Body of pancreas (tissue), 4 donors: ENCODE measurements around the gene ZDHHC12.

ENCODE experiments used
- POLR2A ChIP-seq, 3 donors: fragments of 450-650 bp; IDR thresholded peaks; one replicate each; pipeline ENCODE4 v1.6.1; 2016; ENCODE audit warnings: antibody characterized with exemption in 3 of 3, mild to moderate bottlenecking in 2 of 3
- TF ChIP-seq, protein P1 (sequence below), 7 experiments: fragments of 450-650 bp in 4 of 7; fragments of 200-600 bp in 3 of 7; sonication (generic) in 3 of 7; IDR thresholded peaks; one replicate each; pipeline ENCODE4 v1.5.1; 2016 to 2019; ENCODE audit warnings: antibody characterized with exemption in 7 of 7

DNA sequence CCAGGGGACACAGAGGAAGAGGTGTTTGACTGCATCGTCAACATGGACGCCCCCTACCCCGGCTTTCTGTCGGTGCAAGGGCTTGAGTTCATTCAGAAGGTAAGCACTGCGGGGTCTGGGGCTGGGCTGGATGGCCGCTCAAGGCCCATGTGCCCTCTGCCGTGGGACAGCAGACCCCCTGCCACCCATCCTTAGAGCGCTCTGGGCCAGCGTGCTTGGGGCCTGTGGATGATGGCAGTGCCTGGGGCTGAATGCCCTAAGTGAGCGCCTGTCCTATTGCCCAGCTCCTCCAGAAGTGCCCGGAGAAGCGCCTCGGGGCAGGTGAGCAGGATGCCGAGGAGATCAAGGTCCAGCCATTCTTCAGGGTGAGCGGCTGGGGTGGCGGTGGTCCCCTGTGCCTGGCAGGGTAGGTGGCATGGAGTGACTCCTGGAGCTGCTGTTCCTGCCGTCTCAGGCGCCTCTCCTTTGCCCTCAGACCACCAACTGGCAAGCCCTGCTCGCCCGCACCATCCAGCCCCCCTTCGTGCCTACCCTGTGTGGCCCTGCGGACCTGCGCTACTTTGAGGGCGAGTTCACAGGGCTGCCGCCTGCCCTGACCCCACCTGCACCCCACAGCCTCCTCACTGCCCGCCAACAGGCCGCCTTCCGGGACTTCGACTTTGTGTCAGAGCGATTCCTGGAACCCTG, 3.9 kb downstream of the ZDHHC12 start:
- TF ChIP-seq, protein P1, sequence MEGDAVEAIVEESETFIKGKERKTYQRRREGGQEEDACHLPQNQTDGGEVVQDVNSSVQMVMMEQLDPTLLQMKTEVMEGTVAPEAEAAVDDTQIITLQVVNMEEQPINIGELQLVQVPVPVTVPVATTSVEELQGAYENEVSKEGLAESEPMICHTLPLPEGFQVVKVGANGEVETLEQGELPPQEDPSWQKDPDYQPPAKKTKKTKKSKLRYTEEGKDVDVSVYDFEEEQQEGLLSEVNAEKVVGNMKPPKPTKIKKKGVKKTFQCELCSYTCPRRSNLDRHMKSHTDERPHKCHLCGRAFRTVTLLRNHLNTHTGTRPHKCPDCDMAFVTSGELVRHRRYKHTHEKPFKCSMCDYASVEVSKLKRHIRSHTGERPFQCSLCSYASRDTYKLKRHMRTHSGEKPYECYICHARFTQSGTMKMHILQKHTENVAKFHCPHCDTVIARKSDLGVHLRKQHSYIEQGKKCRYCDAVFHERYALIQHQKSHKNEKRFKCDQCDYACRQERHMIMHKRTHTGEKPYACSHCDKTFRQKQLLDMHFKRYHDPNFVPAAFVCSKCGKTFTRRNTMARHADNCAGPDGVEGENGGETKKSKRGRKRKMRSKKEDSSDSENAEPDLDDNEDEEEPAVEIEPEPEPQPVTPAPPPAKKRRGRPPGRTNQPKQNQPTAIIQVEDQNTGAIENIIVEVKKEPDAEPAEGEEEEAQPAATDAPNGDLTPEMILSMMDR (IDR thresholded peaks at IDR 0.05) = no peak
- no peak for TF ChIP-seq POLR2A (IDR thresholded peaks at IDR 0.05)
